Measurements from ENCODE around the gene MXRA8.
A peak's percentile ranks its signal among the peaks of the same experiment; 100 is the strongest.

MXRA8 gene

DNA sequence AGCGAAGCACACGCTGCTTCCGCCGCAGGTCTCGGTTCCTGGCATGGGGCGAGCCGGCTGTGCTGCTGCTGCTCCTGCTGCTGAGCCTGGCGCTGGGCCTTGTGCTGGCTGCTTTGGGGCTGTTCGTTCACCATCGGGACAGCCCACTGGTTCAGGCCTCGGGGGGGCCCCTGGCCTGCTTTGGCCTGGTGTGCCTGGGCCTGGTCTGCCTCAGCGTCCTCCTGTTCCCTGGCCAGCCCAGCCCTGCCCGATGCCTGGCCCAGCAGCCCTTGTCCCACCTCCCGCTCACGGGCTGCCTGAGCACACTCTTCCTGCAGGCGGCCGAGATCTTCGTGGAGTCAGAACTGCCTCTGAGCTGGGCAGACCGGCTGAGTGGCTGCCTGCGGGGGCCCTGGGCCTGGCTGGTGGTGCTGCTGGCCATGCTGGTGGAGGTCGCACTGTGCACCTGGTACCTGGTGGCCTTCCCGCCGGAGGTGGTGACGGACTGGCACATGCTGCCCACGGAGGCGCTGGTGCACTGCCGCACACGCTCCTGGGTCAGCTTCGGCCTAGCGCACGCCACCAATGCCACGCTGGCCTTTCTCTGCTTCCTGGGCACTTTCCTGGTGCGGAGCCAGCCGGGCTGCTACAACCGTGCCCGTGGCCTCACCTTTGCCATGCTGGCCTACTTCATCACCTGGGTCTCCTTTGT lies 24.7 kb downstream of the MXRA8 start:
- no peak for DNase-seq

- DNase-seq: no peak
Measured at GRCh38 chr1:1332774-1333480, 25.4 kb downstream of the MXRA8 start.

- no peak for DNase-seq
Measured at GRCh38 chr1:1332031-1332755, 26.2 kb downstream of the MXRA8 start.

DNA sequence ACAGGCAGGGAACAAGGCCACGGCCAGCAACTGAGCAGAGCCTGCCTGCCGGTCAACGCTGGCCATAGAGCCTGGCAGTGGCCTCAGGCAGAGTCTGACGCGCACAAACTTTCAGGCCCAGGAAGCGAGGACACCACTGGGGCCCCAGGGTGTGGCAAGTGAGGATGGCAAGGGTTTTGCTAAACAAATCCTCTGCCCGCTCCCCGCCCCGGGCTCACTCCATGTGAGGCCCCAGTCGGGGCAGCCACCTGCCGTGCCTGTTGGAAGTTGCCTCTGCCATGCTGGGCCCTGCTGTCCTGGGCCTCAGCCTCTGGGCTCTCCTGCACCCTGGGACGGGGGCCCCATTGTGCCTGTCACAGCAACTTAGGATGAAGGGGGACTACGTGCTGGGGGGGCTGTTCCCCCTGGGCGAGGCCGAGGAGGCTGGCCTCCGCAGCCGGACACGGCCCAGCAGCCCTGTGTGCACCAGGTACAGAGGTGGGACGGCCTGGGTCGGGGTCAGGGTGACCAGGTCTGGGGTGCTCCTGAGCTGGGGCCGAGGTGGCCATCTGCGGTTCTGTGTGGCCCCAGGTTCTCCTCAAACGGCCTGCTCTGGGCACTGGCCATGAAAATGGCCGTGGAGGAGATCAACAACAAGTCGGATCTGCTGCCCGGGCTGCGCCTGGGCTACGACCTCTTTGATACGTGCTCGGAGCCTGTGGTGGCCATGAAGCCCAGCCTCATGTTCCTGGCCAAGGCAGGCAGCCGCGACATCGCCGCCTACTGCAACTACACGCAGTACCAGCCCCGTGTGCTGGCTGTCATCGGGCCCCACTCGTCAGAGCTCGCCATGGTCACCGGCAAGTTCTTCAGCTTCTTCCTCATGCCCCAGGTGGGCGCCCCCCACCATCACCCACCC lies 27.0 kb downstream of the MXRA8 start, which contains the start of gene TAS1R3:
TAS1R3 (plus strand) TSS at position 213 of the 898 bp plus-strand sequence; CDS start at position 279, 66 bp downstream.
- no peak for DNase-seq

- DNase-seq: no peak
Measured at GRCh38 chr1:1330366-1331067, 27.8 kb downstream of the MXRA8 start.

- DNase-seq: no peak
Measured at GRCh38 chr1:1329304-1330210, 28.8 kb downstream of the MXRA8 start.

DNA sequence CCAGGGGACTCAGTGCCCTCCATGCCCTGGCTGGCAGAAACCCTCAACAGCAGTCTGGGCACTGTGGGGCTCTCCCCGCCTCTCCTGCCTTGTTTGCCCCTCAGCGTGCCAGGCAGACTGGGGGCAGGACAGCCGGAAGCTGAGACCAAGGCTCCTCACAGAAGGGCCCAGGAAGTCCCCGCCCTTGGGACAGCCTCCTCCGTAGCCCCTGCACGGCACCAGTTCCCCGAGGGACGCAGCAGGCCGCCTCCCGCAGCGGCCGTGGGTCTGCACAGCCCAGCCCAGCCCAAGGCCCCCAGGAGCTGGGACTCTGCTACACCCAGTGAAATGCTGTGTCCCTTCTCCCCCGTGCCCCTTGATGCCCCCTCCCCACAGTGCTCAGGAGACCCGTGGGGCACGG lies 30.1 kb downstream of the MXRA8 start:
- no peak for DNase-seq

DNA sequence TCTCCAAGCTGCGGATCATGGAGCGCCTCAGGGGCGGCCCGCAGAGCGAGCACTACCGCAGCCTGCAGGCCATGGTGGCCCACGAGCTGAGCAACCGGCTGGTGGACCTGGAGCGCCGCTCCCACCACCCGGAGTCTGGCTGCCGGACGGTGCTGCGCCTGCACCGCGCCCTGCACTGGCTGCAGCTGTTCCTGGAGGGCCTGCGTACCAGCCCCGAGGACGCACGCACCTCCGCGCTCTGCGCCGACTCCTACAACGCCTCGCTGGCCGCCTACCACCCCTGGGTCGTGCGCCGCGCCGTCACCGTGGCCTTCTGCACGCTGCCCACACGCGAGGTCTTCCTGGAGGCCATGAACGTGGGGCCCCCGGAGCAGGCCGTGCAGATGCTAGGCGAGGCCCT lies 31.1 kb downstream of the MXRA8 start:
- DNase-seq: no peak

- DNase-seq: no peak
Measured at GRCh38 chr1:1326075-1326605, 32.2 kb downstream of the MXRA8 start.

DNA sequence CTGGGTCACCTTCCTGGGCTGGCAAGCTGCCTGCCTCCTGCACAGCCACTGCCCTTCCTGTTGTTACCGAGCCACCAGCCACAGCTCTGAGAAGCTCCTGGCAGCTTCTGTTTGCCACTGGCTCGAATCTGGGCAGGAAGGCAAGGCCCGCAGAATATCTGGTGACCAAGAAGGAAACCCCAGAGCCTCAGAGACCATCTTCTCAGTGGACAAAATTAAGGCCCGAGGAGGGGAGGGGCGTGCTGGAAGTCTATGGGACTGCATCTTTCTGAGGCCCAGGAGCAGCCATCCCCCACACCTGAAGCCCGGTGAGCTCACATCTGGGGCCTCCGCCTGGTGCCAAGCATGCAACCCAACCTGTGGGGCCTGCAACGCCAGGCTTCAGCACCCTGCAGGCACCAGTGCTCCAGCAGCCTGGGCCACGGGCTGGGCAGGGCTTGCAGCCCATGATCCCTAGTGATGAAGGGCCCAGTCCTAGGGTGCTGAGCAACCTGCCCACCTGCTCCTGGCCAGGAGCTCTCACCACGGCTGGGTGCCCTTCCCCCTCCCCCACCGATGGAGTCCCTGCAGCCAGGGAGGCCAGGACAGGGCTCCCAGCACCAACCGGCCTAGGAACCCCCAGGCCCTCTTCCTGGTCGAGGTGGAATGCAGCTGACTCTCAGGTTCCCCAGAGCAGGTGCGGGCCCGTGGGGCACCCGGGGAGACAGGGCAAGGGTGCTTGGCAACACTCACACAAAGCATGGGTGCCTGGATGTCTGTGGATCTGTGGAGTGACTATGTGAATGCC lies 32.9 kb downstream of the MXRA8 start:
- DNase-seq: no peak

DNA sequence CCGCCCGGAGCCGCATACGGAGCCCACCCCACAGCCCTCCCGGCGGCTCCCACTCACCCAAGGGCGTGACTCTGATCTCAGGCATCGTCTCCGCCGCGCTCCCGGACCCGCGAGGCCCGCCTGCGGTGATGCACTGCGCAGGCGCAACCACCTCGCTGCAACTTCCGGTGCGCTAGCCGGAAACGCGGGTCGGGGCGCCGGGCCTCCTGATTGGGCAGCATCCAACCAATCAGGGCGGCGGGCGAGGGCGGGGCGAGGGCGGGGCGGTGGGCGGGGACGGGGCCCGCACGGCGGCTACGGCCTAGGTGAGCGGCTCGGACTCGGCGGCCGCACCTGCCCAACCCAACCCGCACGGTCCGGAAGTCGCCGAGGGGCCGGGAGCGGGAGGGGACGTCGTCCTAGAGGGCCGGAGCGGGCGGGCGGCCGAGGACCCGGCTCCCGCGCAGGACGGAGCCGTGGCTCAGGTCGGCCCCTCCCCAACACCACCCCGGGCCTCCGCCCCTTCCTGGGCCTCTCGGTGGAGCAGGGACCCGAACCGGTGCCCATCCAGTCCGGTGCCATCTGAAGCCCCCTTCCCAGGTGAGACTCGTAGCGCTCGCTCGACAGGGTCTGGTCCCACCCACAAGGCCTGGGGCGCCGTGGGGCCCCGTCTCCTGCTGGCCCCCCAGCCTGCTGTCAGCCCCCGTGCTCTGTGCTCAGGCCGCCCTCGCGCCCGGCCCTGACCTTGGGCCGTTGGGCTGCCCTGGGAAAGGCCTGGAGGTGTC lies 33.6 kb downstream of the MXRA8 start, which contains the start of the genes CPTP and INTS11:
CPTP (plus strand) TSS at position 279 of the 764 bp plus-strand sequence. CDS start 2,109 bp downstream, outside the sequence.
INTS11 (minus strand) TSS at position 137 of the 764 bp plus-strand sequence; CDS start at position 85, 52 bp downstream.
- DNase-seq: peak; percentile 88

GRCh38 chr1:1324084-1324523 lies 34.3 kb downstream of the MXRA8 start:
- DNase-seq: no peak

DNA sequence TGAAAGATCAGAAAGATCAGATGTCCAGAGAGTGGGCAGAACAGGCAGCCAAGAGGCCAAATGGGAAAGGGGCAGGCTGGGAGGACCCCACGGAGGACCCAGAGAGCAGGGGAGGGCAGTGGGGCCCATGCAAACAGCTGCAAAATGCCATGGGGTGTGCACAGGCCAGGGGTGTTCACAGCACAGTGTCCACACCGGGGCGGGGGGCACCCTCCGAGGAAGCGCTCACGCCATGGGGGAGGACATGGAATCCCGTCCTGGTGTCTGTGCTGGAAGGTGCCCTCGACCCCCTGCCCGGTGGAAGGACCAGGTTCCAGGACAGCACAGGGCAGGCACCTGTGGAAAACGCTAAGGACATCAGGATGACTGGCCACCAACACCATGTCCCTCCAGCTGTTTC lies 35.4 kb downstream of the MXRA8 start:
- no peak for DNase-seq

GRCh38 chr1:1322418-1322817 lies 35.9 kb downstream of the MXRA8 start:
- DNase-seq: no peak

- DNase-seq: no peak
Measured at GRCh38 chr1:1321477-1321876, 36.9 kb downstream of the MXRA8 start.

GRCh38 chr1:1320666-1321448 lies 37.5 kb downstream of the MXRA8 start:
- no peak for DNase-seq

GRCh38 chr1:1319646-1319941 lies 38.8 kb downstream of the MXRA8 start:
- DNase-seq: no peak
